ENCODE results near the gene FUT8. TPM values are rescaled to one million over a fixed set of nuclear protein-coding genes. Genes with fewer than 3 reads are reported as not detected.

FUT8 gene
- total RNA-seq, 1 experiment from 2014 or later, result 42.3 TPM

GRCh38 chr14:65564370-65564769 is 151.8 kb downstream of the FUT8 start:
- H3K9ac ChIP-seq (ENCODE audit: low read length), result no peak overlapping the region
- no peak overlapping the region for H3K4me2 ChIP-seq (ENCODE audit: low read length)
- ChIA-PET POLR2A (no interaction called here), CTCF (no interaction called here), RAD21 (ENCODE audit: low non-redundant PET in 1 of 2, low total read pairs in 2 of 2, uncharacterized antibody in 2 of 2, unreplicated experiment in 2 of 2) (no interaction called here)
- H3K4me1 ChIP-seq (ENCODE audit: control insufficient read depth in 1 of 2, insufficient read depth in 2 of 2, low read length in 2 of 2), result no peaks in the 10 kb centered on the region
- no peaks in the 10 kb centered on the region for H3K9me3 ChIP-seq (ENCODE audit: control insufficient read depth in 1 of 2, insufficient read depth in 1 of 2, low read depth in 1 of 2, low read length in 2 of 2)
- H4K20me1 ChIP-seq (ENCODE audit: insufficient read depth), result no peaks in the 10 kb centered on the region
- H3K27me3 ChIP-seq (ENCODE audit: insufficient read depth, low read length), result no peaks in the 10 kb centered on the region
- DNase-seq (ENCODE audit: low read depth, low spot score) (no peak), ATAC-seq (no peak)
- H3K4me3 ChIP-seq (replicated peaks in 1 of 2; ENCODE audit: low read depth in 1 of 2, low read length in 2 of 2), result no peak overlapping the region
- intact Hi-C loops (cut with micrococcal nuclease), result no loop called here
- H3K9me2 ChIP-seq (ENCODE audit: insufficient read depth), result no peaks in the 10 kb centered on the region
- H3K79me2 ChIP-seq (ENCODE audit: insufficient read depth, low read length), result no peaks in the 10 kb centered on the region
- no peak overlapping the region for H3K27ac ChIP-seq (ENCODE audit: low read depth, low read length)
- no peaks in the 10 kb centered on the region for H3K36me3 ChIP-seq (ENCODE audit: control insufficient read depth in 1 of 2, insufficient read depth in 2 of 2, low read length in 2 of 2)
- BruUV-seq (replicated peaks), result no TSS peak
- H2AFZ ChIP-seq (ENCODE audit: low read depth, low read length, poor library complexity, severe bottlenecking), result no peak overlapping the region
- TF ChIP-seq CTCF (IDR thresholded peaks at IDR 0.05 in 2 of 3, conservative IDR thresholded peaks at IDR 0.05 in 1 of 3; ENCODE audit: borderline replicate concordance in 1 of 3, insufficient read depth in 1 of 3, low read depth in 2 of 3, low read length in 2 of 3) (no peak), FOSL1 (IDR thresholded peaks at IDR 0.05; ENCODE audit: low read depth) (no peak), RAD21 (IDR thresholded peaks at IDR 0.05; ENCODE audit: low read depth) (no peak)
- TF ChIP-seq, protein P1, sequence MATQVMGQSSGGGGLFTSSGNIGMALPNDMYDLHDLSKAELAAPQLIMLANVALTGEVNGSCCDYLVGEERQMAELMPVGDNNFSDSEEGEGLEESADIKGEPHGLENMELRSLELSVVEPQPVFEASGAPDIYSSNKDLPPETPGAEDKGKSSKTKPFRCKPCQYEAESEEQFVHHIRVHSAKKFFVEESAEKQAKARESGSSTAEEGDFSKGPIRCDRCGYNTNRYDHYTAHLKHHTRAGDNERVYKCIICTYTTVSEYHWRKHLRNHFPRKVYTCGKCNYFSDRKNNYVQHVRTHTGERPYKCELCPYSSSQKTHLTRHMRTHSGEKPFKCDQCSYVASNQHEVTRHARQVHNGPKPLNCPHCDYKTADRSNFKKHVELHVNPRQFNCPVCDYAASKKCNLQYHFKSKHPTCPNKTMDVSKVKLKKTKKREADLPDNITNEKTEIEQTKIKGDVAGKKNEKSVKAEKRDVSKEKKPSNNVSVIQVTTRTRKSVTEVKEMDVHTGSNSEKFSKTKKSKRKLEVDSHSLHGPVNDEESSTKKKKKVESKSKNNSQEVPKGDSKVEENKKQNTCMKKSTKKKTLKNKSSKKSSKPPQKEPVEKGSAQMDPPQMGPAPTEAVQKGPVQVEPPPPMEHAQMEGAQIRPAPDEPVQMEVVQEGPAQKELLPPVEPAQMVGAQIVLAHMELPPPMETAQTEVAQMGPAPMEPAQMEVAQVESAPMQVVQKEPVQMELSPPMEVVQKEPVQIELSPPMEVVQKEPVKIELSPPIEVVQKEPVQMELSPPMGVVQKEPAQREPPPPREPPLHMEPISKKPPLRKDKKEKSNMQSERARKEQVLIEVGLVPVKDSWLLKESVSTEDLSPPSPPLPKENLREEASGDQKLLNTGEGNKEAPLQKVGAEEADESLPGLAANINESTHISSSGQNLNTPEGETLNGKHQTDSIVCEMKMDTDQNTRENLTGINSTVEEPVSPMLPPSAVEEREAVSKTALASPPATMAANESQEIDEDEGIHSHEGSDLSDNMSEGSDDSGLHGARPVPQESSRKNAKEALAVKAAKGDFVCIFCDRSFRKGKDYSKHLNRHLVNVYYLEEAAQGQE (IDR thresholded peaks at IDR 0.05; ENCODE audit: low read depth), result no peak

Measured in HCT116 (cell line).